CD14-positive monocyte (primary cell): Measurements from ENCODE around the gene CHST3. TPM values are rescaled to one million over a fixed set of nuclear protein-coding genes. Genes with fewer than 3 reads are reported as not detected.

Source experiments
- DNase-seq, 3 donors: peaks; one replicate each; pipeline ENCODE4 v3.0.0-alpha.2; 2011 to 2022
- H2AFZ ChIP-seq: 2 replicates; pipeline ENCODE4 v1.6.0; 2012; ENCODE audit warnings: mild to moderate bottlenecking, low read depth, low read length, inconsistent platforms; ENCODE audit not compliant: insufficient read depth, poor library complexity, severe bottlenecking
- H3K27ac ChIP-seq, 2 donors: 1 replicate in 1 of 2; 2 replicates in 1 of 2; pipeline ENCODE4 v1.5.1; 2012 to 2013; ENCODE audit warnings: low read length in 2 of 2, control low read depth in 1 of 2, inconsistent platforms in 1 of 2, low read depth in 1 of 2, mild to moderate bottlenecking in 1 of 2
- H3K27me3 ChIP-seq, 2 donors: one replicate each; pipeline versions ENCODE4 v1.6.0 to v1.6.1; 2011 to 2013; ENCODE audit warnings: low read length in 2 of 2; ENCODE audit not compliant: control insufficient read depth in 2 of 2, insufficient read depth in 2 of 2
- H3K36me3 ChIP-seq, 2 donors: replicated peaks in 1 of 2; 1 replicate in 1 of 2; 2 replicates in 1 of 2; pipeline versions ENCODE4 v1.5.1 to v1.6.1; 2012 to 2013; ENCODE audit warnings: low read length in 2 of 2, control low read depth in 1 of 2, inconsistent platforms in 1 of 2, mild to moderate bottlenecking in 1 of 2; ENCODE audit not compliant: insufficient read depth in 2 of 2, control insufficient read depth in 1 of 2
- H3K4me1 ChIP-seq, 2 donors: 1 replicate in 1 of 2; 2 replicates in 1 of 2; pipeline versions ENCODE4 v1.5.1 to v1.6.1; 2012 to 2013; ENCODE audit warnings: low read length in 2 of 2, control low read depth in 1 of 2, inconsistent platforms in 1 of 2, mild to moderate bottlenecking in 1 of 2, moderate library complexity in 1 of 2; ENCODE audit not compliant: insufficient read depth in 2 of 2, control insufficient read depth in 1 of 2
- H3K4me2 ChIP-seq: replicated peaks from 2 replicates; pipeline ENCODE3; 2012; ENCODE audit warnings: low read length, moderate library complexity, mild to moderate bottlenecking; ENCODE audit not compliant: poor library complexity, severe bottlenecking; ENCODE audit errors: extremely low read depth
- H3K4me3 ChIP-seq, 3 experiments: fragments of 200-600 bp in 1 of 3; sonication (generic) in 1 of 3; replicated peaks in 1 of 3; 1 replicate in 2 of 3; 2 replicates in 1 of 3; pipeline ENCODE4 v1.5.1; 2011 to 2013; ENCODE audit warnings: low read length in 3 of 3, mild to moderate bottlenecking in 3 of 3, control low read depth in 2 of 3, low read depth in 2 of 3, inconsistent platforms in 1 of 3, moderate library complexity in 1 of 3
- H3K79me2 ChIP-seq: 2 replicates; pipeline ENCODE4 v1.6.0; 2012; ENCODE audit warnings: mild to moderate bottlenecking, control low read depth, inconsistent platforms, low read length, moderate library complexity; ENCODE audit not compliant: insufficient read depth
- H3K9ac ChIP-seq: 2 replicates; pipeline ENCODE4 v1.6.0; 2017; ENCODE audit warnings: low read length, mild to moderate bottlenecking; ENCODE audit not compliant: insufficient read depth, poor library complexity, severe bottlenecking
- H3K9me3 ChIP-seq, 2 donors: replicated peaks in 1 of 2; 1 replicate in 1 of 2; 2 replicates in 1 of 2; pipeline versions ENCODE4 v1.5.1 to v1.6.1; 2012 to 2013; ENCODE audit warnings: low read length in 2 of 2, control low read depth in 1 of 2; ENCODE audit not compliant: control insufficient read depth in 1 of 2, insufficient read depth in 1 of 2
- H4K20me1 ChIP-seq: 2 replicates; pipeline ENCODE4 v1.6.0; 2012; ENCODE audit warnings: mild to moderate bottlenecking, low read length, control low read depth, moderate library complexity; ENCODE audit not compliant: insufficient read depth
- H3K27ac Mint-ChIP-seq, 7 donors: one replicate each; pipeline ENCODE4 v1.8.0; 2020; ENCODE audit warnings: mild to moderate bottlenecking in 7 of 7, mixed read lengths in 7 of 7, moderate library complexity in 6 of 7, inconsistent platforms in 2 of 7
- H3K27me3 Mint-ChIP-seq, 3 donors: one replicate each; pipeline ENCODE4 v1.8.0; 2021 to 2022; ENCODE audit warnings: low read depth in 3 of 3, mild to moderate bottlenecking in 3 of 3, mixed read lengths in 3 of 3, moderate library complexity in 3 of 3, inconsistent platforms in 1 of 3
- H3K36me3 Mint-ChIP-seq, 2 donors: one replicate each; pipeline ENCODE4 v1.8.0; 2020; ENCODE audit warnings: mixed read lengths in 2 of 2, inconsistent platforms in 1 of 2, mild to moderate bottlenecking in 1 of 2
- H3K4me1 Mint-ChIP-seq: one replicate; pipeline ENCODE4 v1.8.0; 2020; ENCODE audit warnings: mild to moderate bottlenecking, mixed read lengths
- H3K4me3 Mint-ChIP-seq, 2 donors: one replicate each; pipeline ENCODE4 v1.8.0; 2020; ENCODE audit warnings: mild to moderate bottlenecking in 2 of 2, mixed read lengths in 2 of 2, moderate library complexity in 1 of 2
- H3K9me3 Mint-ChIP-seq, 7 donors: one replicate each; pipeline ENCODE4 v1.8.0; 2020 to 2022; ENCODE audit warnings: mixed read lengths in 7 of 7, mild to moderate bottlenecking in 6 of 7, moderate library complexity in 6 of 7, inconsistent platforms in 2 of 7
- CTCF ChIP-seq: fragments of 200-600 bp; IDR thresholded peaks from one replicate; pipeline ENCODE4 v1.8.0; 2022; ENCODE audit warnings: antibody characterized with exemption, mild to moderate bottlenecking
- WGBS: methylation state at CpG from one replicate; pipeline ENCODE4 v1.1.5; 2013; ENCODE audit warnings: missing lambda C conversion rate; ENCODE audit not compliant: insufficient coverage; 5-methylcytosine and 5-hydroxymethylcytosine counted together
- intact Hi-C, 2 donors: fragments of 100-400 bp; cut with micrococcal nuclease; formaldehyde crosslinking; loops; one replicate each; pipeline versions ENCODE4 v1.15.0 to v1.15.1; 2023
- polyA plus RNA-seq, 3 donors: library from polyadenylated mRNA; depleted of rRNA in 1 of 3; unstranded in 2 of 3; stranded (reverse) in 1 of 3; fragments of 300-500 nt in 2 of 3; fragments of >200 nt in 1 of 3; fragmentation: Illumina TruSeq in 2 of 3; gene quantifications; 1 replicate in 2 of 3; 2 replicates in 1 of 3; pipeline ENCODE4 v1.2.3, GENCODE V29; 2012 to 2021

CHST3 gene
- polyA plus RNA-seq, 3 donors: not detected

GRCh38 chr10:71950683-71951082, 13.5 kb upstream of the CHST3 start:
- no peak overlapping the region for H3K4me2 ChIP-seq
- Mint-ChIP-seq H3K36me3 (peaks cover 0 to 4% of the 10 kb centered on the region in 2 donors), H3K9me3 (peaks cover 0 to 54% (median 38%) of the 10 kb centered on the region in 7 donors), H3K4me1 (no peaks in the 10 kb centered on the region), H3K27me3 (peaks cover 0 to 1% (median 0%) of the 10 kb centered on the region in 3 donors), H3K4me3 (no peak overlapping the region), H3K27ac (no peak overlapping the region)
- H3K9me3 ChIP-seq: peaks cover 72 to 87% of the 10 kb centered on the region in 2 donors
- H3K27me3 ChIP-seq: no peaks in the 10 kb centered on the region
- no peaks in the 10 kb centered on the region for H4K20me1 ChIP-seq
- H3K4me1 ChIP-seq: no peaks in the 10 kb centered on the region
- no peak for TF ChIP-seq CTCF
- no peak overlapping the region for H3K4me3 ChIP-seq
- H3K9ac ChIP-seq: no peak overlapping the region
- intact Hi-C loops: no loop called here
- DNase-seq: no peak
- H3K36me3 ChIP-seq: no peaks in the 10 kb centered on the region
- H3K79me2 ChIP-seq: no peaks in the 10 kb centered on the region
- no peak overlapping the region for H3K27ac ChIP-seq
- no peak overlapping the region for H2AFZ ChIP-seq
- WGBS: 86% methylated on average over 6 of the region's 6 CpGs

GRCh38 chr10:71952745-71953144, 11.4 kb upstream of the CHST3 start:
- H3K9me3 ChIP-seq: peaks cover 52 to 76% of the 10 kb centered on the region in 2 donors
- intact Hi-C loops: no loop called here
- no peaks in the 10 kb centered on the region for H4K20me1 ChIP-seq
- Mint-ChIP-seq H3K4me3 (no peak overlapping the region), H3K36me3 (peaks cover 0 to 4% of the 10 kb centered on the region in 2 donors), H3K27ac (no peak overlapping the region), H3K4me1 (no peaks in the 10 kb centered on the region), H3K9me3 (peaks cover 5 to 38% (median 23%) of the 10 kb centered on the region in 7 donors), H3K27me3 (peaks cover 1 to 6% (median 3%) of the 10 kb centered on the region in 3 donors)
- DNase-seq: no peak
- H3K4me2 ChIP-seq: no peak overlapping the region
- WGBS: 50% methylated on average over 2 of the region's 3 CpGs
- no peak overlapping the region for H3K27ac ChIP-seq
- H3K79me2 ChIP-seq: no peaks in the 10 kb centered on the region
- H3K4me1 ChIP-seq: no peaks in the 10 kb centered on the region
- no peak for TF ChIP-seq CTCF
- no peak overlapping the region for H2AFZ ChIP-seq
- no peaks in the 10 kb centered on the region for H3K27me3 ChIP-seq
- H3K4me3 ChIP-seq: no peak overlapping the region
- H3K36me3 ChIP-seq: no peaks in the 10 kb centered on the region
- no peak overlapping the region for H3K9ac ChIP-seq
